Astrocyte (in vitro differentiated cells and primary cell): Measurements from ENCODE around the gene KIRREL3.

ENCODE experiments used
- EZH2 ChIP-seq: IDR thresholded peaks from 2 replicates; pipeline ENCODE4 v1.6.1; 2012; ENCODE audit warnings: mild to moderate bottlenecking, low read length, inconsistent platforms; ENCODE audit not compliant: insufficient read depth
- TF ChIP-seq, protein P1 (sequence below): IDR thresholded peaks from 2 replicates; pipeline ENCODE4 v1.5.1; 2011; ENCODE audit warnings: low read depth, mild to moderate bottlenecking, inconsistent platforms, low read length, moderate library complexity; ENCODE audit not compliant: insufficient read depth

DNA sequence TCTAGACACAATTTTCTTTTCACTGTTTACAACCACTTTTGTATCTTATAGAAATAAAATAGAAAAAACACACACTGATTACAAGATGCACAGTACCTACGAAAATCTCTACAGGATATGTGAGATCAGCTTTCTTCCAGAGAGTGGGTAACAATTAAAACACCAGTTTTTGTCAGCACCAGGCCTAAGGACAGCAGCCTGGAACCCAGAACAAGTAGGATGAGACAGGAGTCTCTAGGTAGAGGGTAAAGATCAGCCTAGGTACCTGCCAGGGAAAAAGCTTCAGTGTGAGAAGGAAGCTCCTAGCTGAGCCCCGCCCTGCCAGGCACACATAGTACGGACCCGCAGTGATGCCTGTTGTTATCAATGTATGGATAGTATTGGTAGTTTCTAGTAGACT lies 61.9 kb downstream of the KIRREL3 start:
- TF ChIP-seq, protein P1, sequence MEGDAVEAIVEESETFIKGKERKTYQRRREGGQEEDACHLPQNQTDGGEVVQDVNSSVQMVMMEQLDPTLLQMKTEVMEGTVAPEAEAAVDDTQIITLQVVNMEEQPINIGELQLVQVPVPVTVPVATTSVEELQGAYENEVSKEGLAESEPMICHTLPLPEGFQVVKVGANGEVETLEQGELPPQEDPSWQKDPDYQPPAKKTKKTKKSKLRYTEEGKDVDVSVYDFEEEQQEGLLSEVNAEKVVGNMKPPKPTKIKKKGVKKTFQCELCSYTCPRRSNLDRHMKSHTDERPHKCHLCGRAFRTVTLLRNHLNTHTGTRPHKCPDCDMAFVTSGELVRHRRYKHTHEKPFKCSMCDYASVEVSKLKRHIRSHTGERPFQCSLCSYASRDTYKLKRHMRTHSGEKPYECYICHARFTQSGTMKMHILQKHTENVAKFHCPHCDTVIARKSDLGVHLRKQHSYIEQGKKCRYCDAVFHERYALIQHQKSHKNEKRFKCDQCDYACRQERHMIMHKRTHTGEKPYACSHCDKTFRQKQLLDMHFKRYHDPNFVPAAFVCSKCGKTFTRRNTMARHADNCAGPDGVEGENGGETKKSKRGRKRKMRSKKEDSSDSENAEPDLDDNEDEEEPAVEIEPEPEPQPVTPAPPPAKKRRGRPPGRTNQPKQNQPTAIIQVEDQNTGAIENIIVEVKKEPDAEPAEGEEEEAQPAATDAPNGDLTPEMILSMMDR, result no peak
- TF ChIP-seq EZH2, result no peak
